HepG2 (cell line): ENCODE data around the gene UTP3. TPM values are rescaled to one million over a fixed set of nuclear protein-coding genes. Genes with fewer than 3 reads are reported as not detected.

Experiments used
- BRCA1 ChIP-seq: sonication (generic); formaldehyde crosslinking; IDR thresholded peaks from 2 replicates; pipeline ENCODE4 v1.4.0; 2020; ENCODE audit warnings: missing genetic modification reagents
- CERS6 ChIP-seq: sonication (generic); formaldehyde crosslinking; IDR thresholded peaks from 2 replicates; pipeline ENCODE4 v1.5.0; 2020; ENCODE audit warnings: missing genetic modification reagents
- ELF3 ChIP-seq: IDR thresholded peaks from 2 replicates; pipeline ENCODE4 v1.6.1; 2016; ENCODE audit warnings: missing genetic modification reagents, missing compliant biosample characterization
- GABPB1 ChIP-seq: IDR thresholded peaks from 2 replicates; pipeline ENCODE4 v1.6.1; 2016; ENCODE audit warnings: mild to moderate bottlenecking, missing genetic modification reagents, moderate library complexity, missing compliant biosample characterization
- NFKBIZ ChIP-seq: IDR thresholded peaks from 2 replicates; pipeline ENCODE4 v1.6.1; 2018; ENCODE audit warnings: missing genetic modification reagents, missing compliant biosample characterization
- SALL1 ChIP-seq: sonication (generic); formaldehyde crosslinking; IDR thresholded peaks from 2 replicates; pipeline ENCODE4 v1.8.0; 2022; ENCODE audit warnings: mild to moderate bottlenecking, missing genetic modification reagents
- SNRNP70 ChIP-seq: fragments of 200-400 bp; formaldehyde crosslinking; IDR thresholded peaks from 2 replicates; pipeline ENCODE4 v1.6.1; 2017; ENCODE audit warnings: mild to moderate bottlenecking, low read depth, low read length, moderate library complexity
- THAP7 ChIP-seq: sonication (generic); formaldehyde crosslinking; IDR thresholded peaks from 2 replicates; pipeline ENCODE4 v1.8.1; 2023; ENCODE audit warnings: mild to moderate bottlenecking, missing genetic modification reagents
- ZHX1 ChIP-seq: sonication (generic); formaldehyde crosslinking; IDR thresholded peaks from 2 replicates; pipeline ENCODE4 v1.8.1; 2022; ENCODE audit warnings: low read depth, mild to moderate bottlenecking, missing genetic modification reagents
- ZNF24 ChIP-seq: fragments of 450-650 bp; IDR thresholded peaks from 2 replicates; pipeline ENCODE4 v1.6.1; 2017; ENCODE audit warnings: antibody characterized with exemption, mild to moderate bottlenecking
- ZNF256 ChIP-seq: sonication (generic); formaldehyde crosslinking; conservative IDR thresholded peaks from 2 replicates; pipeline ENCODE4 v1.4.0; 2020; ENCODE audit warnings: missing genetic modification reagents
- ZNF772 ChIP-seq: sonication (generic); formaldehyde crosslinking; IDR thresholded peaks from 2 replicates; pipeline ENCODE4 v1.5.0; 2020; ENCODE audit warnings: mild to moderate bottlenecking, missing genetic modification reagents
- ZNF878 ChIP-seq: sonication (generic); formaldehyde crosslinking; IDR thresholded peaks from 2 replicates; pipeline ENCODE4 v1.8.1; 2023; ENCODE audit warnings: mild to moderate bottlenecking, missing genetic modification reagents, moderate library complexity
- polyA plus RNA-seq, 8 experiments: library from polyadenylated mRNA; depleted of rRNA in 3 of 8; stranded (reverse) in 7 of 8; unstranded in 1 of 8; fragments of >200 nt; fragmentation: Illumina TruSeq in 4 of 8; extraction: Trizol in 4 of 8; gene quantifications; 2 replicates each; pipeline versions ENCODE4 v1.2.1 to v1.2.3, GENCODE V29; 2011 to 2016; ENCODE audit warnings: low read depth in 4 of 8, missing spikeins in 1 of 8, mixed read lengths in 1 of 8; ENCODE audit not compliant: insufficient read depth in 1 of 8
- total RNA-seq, 5 experiments: library from RNA; depleted of rRNA; stranded (reverse); fragments of >200 nt; fragmentation: Illumina TruSeq; extraction: Trizol; gene quantifications; 2 replicates each; pipeline ENCODE4 v1.2.3, GENCODE V29; 2016; ENCODE audit warnings: low read depth in 1 of 5
- TF ChIP-seq, protein P1 (sequence below): IDR thresholded peaks from 2 replicates; pipeline ENCODE4 v1.6.1; 2016; ENCODE audit warnings: mild to moderate bottlenecking, missing biosample characterization, missing genetic modification reagents
- TF ChIP-seq, protein P2 (sequence below): sonication (generic); formaldehyde crosslinking; IDR thresholded peaks from 2 replicates; pipeline ENCODE4 v1.4.0; 2020; ENCODE audit warnings: missing genetic modification reagents
- TF ChIP-seq, protein P3 (sequence below): sonication (generic); formaldehyde crosslinking; conservative IDR thresholded peaks from 2 replicates; pipeline ENCODE4 v1.5.0; 2020; ENCODE audit warnings: missing genetic modification reagents
- TF ChIP-seq, protein P4 (sequence below): IDR thresholded peaks from 2 replicates; pipeline ENCODE4 v1.6.1; 2016

The UTP3 gene
- total and polyA plus RNA-seq, 2 of the 13 experiments (the other 11 are each of a cell fraction or from before 2014, with no cell fraction given): 6.9 to 19.5 TPM

- TF ChIP-seq THAP7 (CRISPR knock-in tag): peak; percentile 26; the same call in 1 of the 2 replicates
- peak; percentile 51; the same call in 1 of the 2 replicates for TF ChIP-seq SALL1 (CRISPR knock-in tag)
- peak; percentile 41; the same call in 1 of the 2 replicates for TF ChIP-seq ELF3 (CRISPR knock-in tag)
- no peak for TF ChIP-seq NFKBIZ (CRISPR knock-in tag)
- TF ChIP-seq ZNF772 (CRISPR knock-in tag): no peak
- TF ChIP-seq, protein P1, sequence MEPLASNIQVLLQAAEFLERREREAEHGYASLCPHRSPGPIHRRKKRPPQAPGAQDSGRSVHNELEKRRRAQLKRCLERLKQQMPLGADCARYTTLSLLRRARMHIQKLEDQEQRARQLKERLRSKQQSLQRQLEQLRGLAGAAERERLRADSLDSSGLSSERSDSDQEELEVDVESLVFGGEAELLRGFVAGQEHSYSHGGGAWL (CRISPR knock-in tag): peak; percentile 16; the same call in 1 of the 2 replicates
- no peak for TF ChIP-seq ZNF24
- no peak for TF ChIP-seq CERS6
- TF ChIP-seq ZNF256 (CRISPR knock-in tag): no peak
- no peak for TF ChIP-seq BRCA1 (CRISPR knock-in tag)
- TF ChIP-seq, protein P2, sequence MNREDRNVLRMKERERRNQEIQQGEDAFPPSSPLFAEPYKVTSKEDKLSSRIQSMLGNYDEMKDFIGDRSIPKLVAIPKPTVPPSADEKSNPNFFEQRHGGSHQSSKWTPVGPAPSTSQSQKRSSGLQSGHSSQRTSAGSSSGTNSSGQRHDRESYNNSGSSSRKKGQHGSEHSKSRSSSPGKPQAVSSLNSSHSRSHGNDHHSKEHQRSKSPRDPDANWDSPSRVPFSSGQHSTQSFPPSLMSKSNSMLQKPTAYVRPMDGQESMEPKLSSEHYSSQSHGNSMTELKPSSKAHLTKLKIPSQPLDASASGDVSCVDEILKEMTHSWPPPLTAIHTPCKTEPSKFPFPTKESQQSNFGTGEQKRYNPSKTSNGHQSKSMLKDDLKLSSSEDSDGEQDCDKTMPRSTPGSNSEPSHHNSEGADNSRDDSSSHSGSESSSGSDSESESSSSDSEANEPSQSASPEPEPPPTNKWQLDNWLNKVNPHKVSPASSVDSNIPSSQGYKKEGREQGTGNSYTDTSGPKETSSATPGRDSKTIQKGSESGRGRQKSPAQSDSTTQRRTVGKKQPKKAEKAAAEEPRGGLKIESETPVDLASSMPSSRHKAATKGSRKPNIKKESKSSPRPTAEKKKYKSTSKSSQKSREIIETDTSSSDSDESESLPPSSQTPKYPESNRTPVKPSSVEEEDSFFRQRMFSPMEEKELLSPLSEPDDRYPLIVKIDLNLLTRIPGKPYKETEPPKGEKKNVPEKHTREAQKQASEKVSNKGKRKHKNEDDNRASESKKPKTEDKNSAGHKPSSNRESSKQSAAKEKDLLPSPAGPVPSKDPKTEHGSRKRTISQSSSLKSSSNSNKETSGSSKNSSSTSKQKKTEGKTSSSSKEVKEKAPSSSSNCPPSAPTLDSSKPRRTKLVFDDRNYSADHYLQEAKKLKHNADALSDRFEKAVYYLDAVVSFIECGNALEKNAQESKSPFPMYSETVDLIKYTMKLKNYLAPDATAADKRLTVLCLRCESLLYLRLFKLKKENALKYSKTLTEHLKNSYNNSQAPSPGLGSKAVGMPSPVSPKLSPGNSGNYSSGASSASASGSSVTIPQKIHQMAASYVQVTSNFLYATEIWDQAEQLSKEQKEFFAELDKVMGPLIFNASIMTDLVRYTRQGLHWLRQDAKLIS (CRISPR knock-in tag): no peak
- 0 out of 2 replicates have a peak, but pooled peaks have one; percentile 16 for TF ChIP-seq ZHX1 (CRISPR knock-in tag)
- TF ChIP-seq, protein P3, sequence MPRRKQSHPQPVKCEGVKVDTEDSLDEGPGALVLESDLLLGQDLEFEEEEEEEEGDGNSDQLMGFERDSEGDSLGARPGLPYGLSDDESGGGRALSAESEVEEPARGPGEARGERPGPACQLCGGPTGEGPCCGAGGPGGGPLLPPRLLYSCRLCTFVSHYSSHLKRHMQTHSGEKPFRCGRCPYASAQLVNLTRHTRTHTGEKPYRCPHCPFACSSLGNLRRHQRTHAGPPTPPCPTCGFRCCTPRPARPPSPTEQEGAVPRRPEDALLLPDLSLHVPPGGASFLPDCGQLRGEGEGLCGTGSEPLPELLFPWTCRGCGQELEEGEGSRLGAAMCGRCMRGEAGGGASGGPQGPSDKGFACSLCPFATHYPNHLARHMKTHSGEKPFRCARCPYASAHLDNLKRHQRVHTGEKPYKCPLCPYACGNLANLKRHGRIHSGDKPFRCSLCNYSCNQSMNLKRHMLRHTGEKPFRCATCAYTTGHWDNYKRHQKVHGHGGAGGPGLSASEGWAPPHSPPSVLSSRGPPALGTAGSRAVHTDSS: no peak
- TF ChIP-seq, protein P4, sequence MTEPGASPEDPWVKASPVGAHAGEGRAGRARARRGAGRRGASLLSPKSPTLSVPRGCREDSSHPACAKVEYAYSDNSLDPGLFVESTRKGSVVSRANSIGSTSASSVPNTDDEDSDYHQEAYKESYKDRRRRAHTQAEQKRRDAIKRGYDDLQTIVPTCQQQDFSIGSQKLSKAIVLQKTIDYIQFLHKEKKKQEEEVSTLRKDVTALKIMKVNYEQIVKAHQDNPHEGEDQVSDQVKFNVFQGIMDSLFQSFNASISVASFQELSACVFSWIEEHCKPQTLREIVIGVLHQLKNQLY: no peak
- no peak for TF ChIP-seq ZNF878 (CRISPR knock-in tag)
- peak; percentile 70 for TF ChIP-seq GABPB1 (CRISPR knock-in tag)
- no peak for TF ChIP-seq SNRNP70
Observed at GRCh38 chr4:70704215-70704930, 16.0 kb downstream of the UTP3 start (continued).
